SK-N-SH treated with all-trans-retinoic acid at 6 μM for 48 hours (cell line): ENCODE data around the gene ZDHHC17.

Source experiments
- ARNTL ChIP-seq: fragments of 450-650 bp; formaldehyde crosslinking; IDR thresholded peaks from 2 replicates; pipeline ENCODE4 v1.5.0; 2020; ENCODE audit warnings: low read depth, mild to moderate bottlenecking, moderate library complexity, borderline replicate concordance
- ESRRG ChIP-seq: fragments of 250-450 bp; sonication (Bioruptor Pico); IDR thresholded peaks from 2 replicates; pipeline ENCODE4 v1.6.1; 2021; ENCODE audit warnings: mild to moderate bottlenecking
- GLIS3 ChIP-seq: fragments of 250-450 bp; sonication (Bioruptor Pico); IDR thresholded peaks from 2 replicates; pipeline ENCODE4 v1.5.0; 2020; ENCODE audit warnings: mild to moderate bottlenecking, moderate library complexity
- PPARA ChIP-seq: fragments of 250-450 bp; sonication (Bioruptor Pico); IDR thresholded peaks from 2 replicates; pipeline ENCODE4 v1.5.0; 2020; ENCODE audit warnings: mild to moderate bottlenecking, borderline replicate concordance
- RARB ChIP-seq: fragments of 250-450 bp; sonication (Bioruptor Pico); IDR thresholded peaks from 2 replicates; pipeline ENCODE4 v1.8.0; 2021; ENCODE audit warnings: mild to moderate bottlenecking, moderate library complexity
- ZFP3 ChIP-seq: fragments of 250-450 bp; sonication (Bioruptor Pico); IDR thresholded peaks from 2 replicates; pipeline ENCODE4 v1.5.0; 2020; ENCODE audit warnings: mild to moderate bottlenecking, moderate library complexity
- ZFP30 ChIP-seq: fragments of 450-650 bp; formaldehyde crosslinking; IDR thresholded peaks from 2 replicates; pipeline ENCODE4 v1.5.0; 2022; ENCODE audit warnings: mild to moderate bottlenecking, moderate library complexity
- TF ChIP-seq, protein P1 (sequence below): fragments of 250-450 bp; sonication (Bioruptor Pico); IDR thresholded peaks from 2 replicates; pipeline ENCODE4 v1.5.0; 2020; ENCODE audit warnings: mild to moderate bottlenecking, moderate library complexity
- TF ChIP-seq, protein P2 (sequence below): fragments of 250-450 bp; sonication (Bioruptor Pico); IDR thresholded peaks from 2 replicates; pipeline ENCODE4 v1.8.0; 2020; ENCODE audit warnings: mild to moderate bottlenecking, moderate library complexity, borderline replicate concordance

DNA sequence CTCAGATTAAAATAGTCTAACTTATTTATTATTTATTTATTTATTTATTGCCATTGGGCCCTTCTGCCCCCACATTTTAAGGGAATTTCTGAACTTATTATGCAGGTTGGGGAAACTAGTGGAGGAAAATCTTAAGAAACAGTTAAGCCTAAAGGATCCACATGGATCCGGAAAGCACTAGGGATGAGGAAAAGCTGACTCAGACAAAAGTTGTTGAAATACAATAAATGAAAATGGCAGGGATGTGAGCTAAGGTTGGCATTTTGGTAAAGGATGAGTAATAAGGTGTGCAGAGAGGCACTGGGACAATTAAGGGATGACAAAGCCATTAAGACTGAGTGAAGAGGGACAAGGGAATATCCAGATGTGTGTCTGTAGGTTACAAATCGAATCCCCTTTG lies 135.6 kb downstream of the ZDHHC17 start:
- TF ChIP-seq, protein P1, sequence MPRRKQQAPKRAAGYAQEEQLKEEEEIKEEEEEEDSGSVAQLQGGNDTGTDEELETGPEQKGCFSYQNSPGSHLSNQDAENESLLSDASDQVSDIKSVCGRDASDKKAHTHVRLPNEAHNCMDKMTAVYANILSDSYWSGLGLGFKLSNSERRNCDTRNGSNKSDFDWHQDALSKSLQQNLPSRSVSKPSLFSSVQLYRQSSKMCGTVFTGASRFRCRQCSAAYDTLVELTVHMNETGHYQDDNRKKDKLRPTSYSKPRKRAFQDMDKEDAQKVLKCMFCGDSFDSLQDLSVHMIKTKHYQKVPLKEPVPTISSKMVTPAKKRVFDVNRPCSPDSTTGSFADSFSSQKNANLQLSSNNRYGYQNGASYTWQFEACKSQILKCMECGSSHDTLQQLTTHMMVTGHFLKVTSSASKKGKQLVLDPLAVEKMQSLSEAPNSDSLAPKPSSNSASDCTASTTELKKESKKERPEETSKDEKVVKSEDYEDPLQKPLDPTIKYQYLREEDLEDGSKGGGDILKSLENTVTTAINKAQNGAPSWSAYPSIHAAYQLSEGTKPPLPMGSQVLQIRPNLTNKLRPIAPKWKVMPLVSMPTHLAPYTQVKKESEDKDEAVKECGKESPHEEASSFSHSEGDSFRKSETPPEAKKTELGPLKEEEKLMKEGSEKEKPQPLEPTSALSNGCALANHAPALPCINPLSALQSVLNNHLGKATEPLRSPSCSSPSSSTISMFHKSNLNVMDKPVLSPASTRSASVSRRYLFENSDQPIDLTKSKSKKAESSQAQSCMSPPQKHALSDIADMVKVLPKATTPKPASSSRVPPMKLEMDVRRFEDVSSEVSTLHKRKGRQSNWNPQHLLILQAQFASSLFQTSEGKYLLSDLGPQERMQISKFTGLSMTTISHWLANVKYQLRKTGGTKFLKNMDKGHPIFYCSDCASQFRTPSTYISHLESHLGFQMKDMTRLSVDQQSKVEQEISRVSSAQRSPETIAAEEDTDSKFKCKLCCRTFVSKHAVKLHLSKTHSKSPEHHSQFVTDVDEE = no peak
- TF ChIP-seq ZFP3 (CRISPR knock-in tag) (no peak), ARNTL (CRISPR knock-in tag) (no peak), ESRRG (no peak), GLIS3 (CRISPR knock-in tag) (no peak), ZFP30 (CRISPR knock-in tag) (no peak), RARB (no peak), PPARA (no peak)
- TF ChIP-seq, protein P2, sequence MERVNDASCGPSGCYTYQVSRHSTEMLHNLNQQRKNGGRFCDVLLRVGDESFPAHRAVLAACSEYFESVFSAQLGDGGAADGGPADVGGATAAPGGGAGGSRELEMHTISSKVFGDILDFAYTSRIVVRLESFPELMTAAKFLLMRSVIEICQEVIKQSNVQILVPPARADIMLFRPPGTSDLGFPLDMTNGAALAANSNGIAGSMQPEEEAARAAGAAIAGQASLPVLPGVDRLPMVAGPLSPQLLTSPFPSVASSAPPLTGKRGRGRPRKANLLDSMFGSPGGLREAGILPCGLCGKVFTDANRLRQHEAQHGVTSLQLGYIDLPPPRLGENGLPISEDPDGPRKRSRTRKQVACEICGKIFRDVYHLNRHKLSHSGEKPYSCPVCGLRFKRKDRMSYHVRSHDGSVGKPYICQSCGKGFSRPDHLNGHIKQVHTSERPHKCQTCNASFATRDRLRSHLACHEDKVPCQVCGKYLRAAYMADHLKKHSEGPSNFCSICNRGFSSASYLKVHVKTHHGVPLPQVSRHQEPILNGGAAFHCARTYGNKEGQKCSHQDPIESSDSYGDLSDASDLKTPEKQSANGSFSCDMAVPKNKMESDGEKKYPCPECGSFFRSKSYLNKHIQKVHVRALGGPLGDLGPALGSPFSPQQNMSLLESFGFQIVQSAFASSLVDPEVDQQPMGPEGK (CRISPR knock-in tag) = no peak
